IMR-90 (cell line): ENCODE data around the gene PSD2. TPM values are rescaled to one million over a fixed set of nuclear protein-coding genes. Genes with fewer than 3 reads are reported as not detected.

Source experiments
- ATAC-seq: fragments of 200-7000 bp; cut with Tn5 transposase; 2 replicates; pipeline ENCODE4 v1.9.1; 2020; ENCODE audit warnings: low read depth, mild to moderate bottlenecking, moderate library complexity
- BruUV-seq: library from RNA; stranded (reverse); fragments of 400-500 nt; replicated peaks from 2 replicates; lab custom pipeline; 2021; lab: Mats Ljungman, UMichigan
- CTCF ChIA-PET: fragments of 300-600 bp; formaldehyde crosslinking; extraction: SDS; loops from one replicate; lab custom pipeline; 2021; ENCODE audit warnings: antibody characterized with exemption; lab: Yijun Ruan, JAX
- POLR2A ChIA-PET: fragments of 300-600 bp; sonication (Branson Sonifier 250); formaldehyde crosslinking; loops from one replicate; lab custom pipeline; 2022; ENCODE audit warnings: antibody characterized with exemption; ENCODE audit not compliant: unreplicated experiment; lab: Charles Lee
- DNase-seq: peaks from one replicate; pipeline ENCODE4 v3.0.0; 2013
- H2AFZ ChIP-seq: replicated peaks from 2 replicates; pipeline ENCODE3; 2013; ENCODE audit warnings: low read length, mild to moderate bottlenecking; ENCODE audit not compliant: poor library complexity
- H2AK5ac ChIP-seq: 2 replicates; pipeline ENCODE4 v1.6.1; 2013; ENCODE audit warnings: low read depth, low read length, inconsistent platforms
- H2AK9ac ChIP-seq: replicated peaks from 2 replicates; pipeline ENCODE3; 2013; ENCODE audit warnings: mild to moderate bottlenecking, low read depth, low read length, moderate library complexity; ENCODE audit not compliant: poor library complexity
- H2BK120ac ChIP-seq: 2 replicates; pipeline ENCODE4 v1.6.1; 2013; ENCODE audit warnings: low read depth, low read length, inconsistent platforms
- H2BK15ac ChIP-seq: 3 replicates; pipeline ENCODE4 v1.6.1; 2013; ENCODE audit warnings: low read depth, low read length, inconsistent platforms
- H2BK20ac ChIP-seq: 2 replicates; pipeline ENCODE4 v1.6.1; 2013; ENCODE audit warnings: low read depth, mild to moderate bottlenecking, inconsistent platforms, low read length, moderate library complexity
- H2BK5ac ChIP-seq: 2 replicates; pipeline ENCODE4 v1.6.1; 2013; ENCODE audit warnings: mild to moderate bottlenecking, low read depth, low read length, inconsistent platforms; ENCODE audit not compliant: poor library complexity, severe bottlenecking
- H3K14ac ChIP-seq: replicated peaks from 2 replicates; pipeline ENCODE4 v1.6.1; 2013; ENCODE audit warnings: low read depth, low read length, inconsistent platforms
- H3K18ac ChIP-seq: 2 replicates; pipeline ENCODE4 v1.6.1; 2013; ENCODE audit warnings: low read depth, low read length, control low read depth
- H3K23ac ChIP-seq: 2 replicates; pipeline ENCODE4 v1.6.1; 2013; ENCODE audit warnings: low read depth, low read length, inconsistent platforms
- H3K27ac ChIP-seq: 2 replicates; pipeline ENCODE4 v1.5.1; 2013; ENCODE audit warnings: mild to moderate bottlenecking, control low read depth, low read length; ENCODE audit not compliant: insufficient read depth
- H3K27me3 ChIP-seq: 2 replicates; pipeline ENCODE4 v1.6.1; 2013; ENCODE audit warnings: low read length; ENCODE audit not compliant: control insufficient read depth, insufficient read depth
- H3K36me3 ChIP-seq: 2 replicates; pipeline ENCODE4 v1.6.1; 2013; ENCODE audit warnings: low read length, mixed read lengths; ENCODE audit not compliant: control insufficient read depth, insufficient read depth
- H3K4ac ChIP-seq: 2 replicates; pipeline ENCODE4 v1.6.1; 2013; ENCODE audit warnings: low read depth, low read length, inconsistent platforms
- H3K4me1 ChIP-seq: 2 replicates; pipeline ENCODE4 v1.6.1; 2013; ENCODE audit warnings: low read length, mixed read lengths; ENCODE audit not compliant: control insufficient read depth, insufficient read depth
- H3K4me2 ChIP-seq: 2 replicates; pipeline ENCODE4 v1.6.1; 2013; ENCODE audit warnings: low read depth, mild to moderate bottlenecking, control low read depth, low read length, moderate library complexity
- H3K4me3 ChIP-seq: 2 replicates; pipeline ENCODE4 v1.5.1; 2013; ENCODE audit warnings: low read depth, mild to moderate bottlenecking, control low read depth, low read length, moderate library complexity; ENCODE audit not compliant: insufficient read depth
- H3K56ac ChIP-seq: 2 replicates; pipeline ENCODE4 v1.6.1; 2013; ENCODE audit warnings: low read length, inconsistent platforms; ENCODE audit not compliant: insufficient read depth; ENCODE audit errors: extremely low read depth
- H3K79me1 ChIP-seq, 2 experiments: 2 replicates each; pipeline ENCODE4 v1.6.1; 2013; ENCODE audit warnings: low read length in 2 of 2, inconsistent platforms in 1 of 2, low read depth in 1 of 2
- H3K9ac ChIP-seq: 2 replicates; pipeline ENCODE4 v1.6.1; 2013; ENCODE audit warnings: low read depth, low read length, control low read depth
- H3K9me1 ChIP-seq: 2 replicates; pipeline ENCODE4 v1.6.1; 2013; ENCODE audit warnings: low read length, inconsistent platforms; ENCODE audit not compliant: insufficient read depth
- H3K9me3 ChIP-seq: 2 replicates; pipeline ENCODE4 v1.6.1; 2013; ENCODE audit warnings: low read length; ENCODE audit not compliant: control insufficient read depth, insufficient read depth
- H4K20me1 ChIP-seq: 2 replicates; pipeline ENCODE4 v1.6.1; 2013; ENCODE audit warnings: low read length, inconsistent platforms; ENCODE audit not compliant: insufficient read depth
- H4K5ac ChIP-seq: 2 replicates; pipeline ENCODE4 v1.6.1; 2013; ENCODE audit warnings: mild to moderate bottlenecking, low read depth, low read length, control low read depth
- H4K8ac ChIP-seq, 2 experiments: 2 replicates each; pipeline ENCODE4 v1.6.1; 2013; ENCODE audit warnings: low read depth in 2 of 2, low read length in 2 of 2, control low read depth in 1 of 2, inconsistent platforms in 1 of 2
- H4K91ac ChIP-seq: 2 replicates; pipeline ENCODE4 v1.6.1; 2013; ENCODE audit warnings: low read depth, low read length, inconsistent platforms; ENCODE audit not compliant: insufficient read depth
- BHLHE40 ChIP-seq: fragments of 150-350 bp; IDR thresholded peaks from 2 replicates; pipeline ENCODE4 v1.6.1; 2016; ENCODE audit warnings: mild to moderate bottlenecking, low read depth, low read length
- CEBPB ChIP-seq: IDR thresholded peaks from 2 replicates; pipeline ENCODE4 v1.6.1; 2012; ENCODE audit warnings: low read depth, low read length, improper control_type of control experiment
- CHD1 ChIP-seq: IDR thresholded peaks from 2 replicates; pipeline ENCODE4 v1.6.1; 2012; ENCODE audit warnings: low read depth, low read length, improper control_type of control experiment
- CTCF ChIP-seq: conservative IDR thresholded peaks from 2 replicates; pipeline ENCODE4 v1.5.1; 2012; ENCODE audit warnings: mild to moderate bottlenecking, low read depth, low read length, improper control_type of control experiment
- ELK1 ChIP-seq: fragments of 150-350 bp; IDR thresholded peaks from 2 replicates; pipeline ENCODE4 v1.6.1; 2016; ENCODE audit warnings: low read depth, mild to moderate bottlenecking, low read length, moderate library complexity, borderline replicate concordance
- MAFK ChIP-seq: IDR thresholded peaks from 2 replicates; pipeline ENCODE4 v1.6.1; 2012; ENCODE audit warnings: low read depth, low read length, improper control_type of control experiment
- NFE2L2 ChIP-seq: fragments of 150-350 bp; IDR thresholded peaks from 2 replicates; pipeline ENCODE4 v1.6.1; 2016; ENCODE audit warnings: low read depth, mild to moderate bottlenecking, low read length
- POLR2A ChIP-seq: IDR thresholded peaks from 2 replicates; pipeline ENCODE4 v1.6.1; 2012; ENCODE audit warnings: mild to moderate bottlenecking, low read depth, low read length
- RAD21 ChIP-seq: IDR thresholded peaks from 2 replicates; pipeline ENCODE4 v1.6.1; 2012; ENCODE audit warnings: low read length, improper control_type of control experiment
- RCOR1 ChIP-seq: IDR thresholded peaks from 2 replicates; pipeline ENCODE4 v1.6.1; 2012; ENCODE audit warnings: mild to moderate bottlenecking, low read length, improper control_type of control experiment; ENCODE audit not compliant: insufficient replicate concordance
- WGBS, 2 experiments: methylation state at CpG; one replicate each; pipeline versions ENCODE4 v1.1.5 to v1.1.7; 2013; ENCODE audit warnings: missing lambda C conversion rate in 2 of 2; ENCODE audit not compliant: insufficient read length in 1 of 2; ENCODE audit errors: extremely low coverage in 2 of 2; 5-methylcytosine and 5-hydroxymethylcytosine counted together
- dilution Hi-C: fragments of 300-500 bp; cut with HindIII; formaldehyde crosslinking; loops from one replicate; pipeline ENCODE4 v1.14.3; 2018; ENCODE audit warnings: low sequenced_read_pairs; ENCODE audit not compliant: unreplicated experiment
- in situ Hi-C: fragments of 300-500 bp; cut with MboI; formaldehyde crosslinking; loops from 3 replicates; pipeline ENCODE4 v1.14.3; 2019; ENCODE audit warnings: low sequenced_read_pairs, inconsistent platforms, mixed read lengths
- intact Hi-C: fragments of 100-400 bp; cut with micrococcal nuclease; formaldehyde crosslinking; loops from 2 replicates; pipeline ENCODE4 v1.10.0; 2022
- polyA plus RNA-seq, 3 experiments: library from polyadenylated mRNA; depleted of rRNA; stranded (reverse); fragments of >200 nt; gene quantifications; 2 replicates each; pipeline ENCODE4 v1.2.3, GENCODE V29; 2012; ENCODE audit warnings: low replicate concordance in 1 of 3
- total RNA-seq: library from RNA; depleted of rRNA; stranded (reverse); fragments of >200 nt; gene quantifications from 2 replicates; pipeline ENCODE4 v1.2.3, GENCODE V29; 2012

PSD2 gene
- total and polyA plus RNA-seq, 2 of the 4 experiments (the other 2 are of a cell fraction) = 0.05 TPM; not detected in 1

GRCh38 chr5:139765409-139766217 is 30.0 kb upstream of the PSD2 start (continued):
- TF ChIP-seq CTCF (peak; percentile 61), BHLHE40 (no peak), POLR2A (no peak)

GRCh38 chr5:139767960-139768359 is 27.6 kb upstream of the PSD2 start:
- Histone ChIP-seq H2AFZ (no peak overlapping the region), H3K18ac (no peak overlapping the region), H2BK5ac (no peak overlapping the region), H4K5ac (no peak overlapping the region), H2BK20ac (no peak overlapping the region), H4K91ac (no peak overlapping the region), H2BK120ac (no peak overlapping the region), H2AK5ac (no peak overlapping the region), H3K9me1 (no peaks in the 10 kb centered on the region; the same call in 1 of the 2 replicates), H3K79me1 (no peaks in the 10 kb centered on the region), H2AK9ac (no peak overlapping the region), H3K9me3 (no peaks in the 10 kb centered on the region), H3K4ac (no peak overlapping the region), H3K4me2 (no peak overlapping the region), H3K27me3 (peaks cover 28% of the 10 kb centered on the region), H3K9ac (no peak overlapping the region), H3K23ac (no peak overlapping the region), H3K14ac (no peak overlapping the region), H3K4me1 (no peaks in the 10 kb centered on the region), H3K4me3 (no peak overlapping the region), H3K36me3 (no peaks in the 10 kb centered on the region), H4K20me1 (no peaks in the 10 kb centered on the region), H3K56ac (no peak overlapping the region), H3K27ac (no peak overlapping the region), H2BK15ac (no peak overlapping the region), H4K8ac (no peak overlapping the region)
- no peak for DNase-seq
- no CpG with 5 or more reads among the region's 4 CpGs for WGBS, 2 experiments
- no peak for TF ChIP-seq RAD21
- no peak for TF ChIP-seq RCOR1
- no peak for TF ChIP-seq MAFK
- TF ChIP-seq ELK1 = no peak
- no peak for TF ChIP-seq NFE2L2
- no peak for TF ChIP-seq BHLHE40
- no peak for TF ChIP-seq CEBPB
- TF ChIP-seq CHD1 = no peak
- dilution Hi-C loops (loop anchor here (25.0 kb wide), 1 partner anchor 131 kb away; the partner anchor contains the start of gene CXXC5), intact Hi-C loops (loop anchor here (5.0 kb wide), 2 partner anchors 76 to 346 kb away; no protein-coding TSS in a partner anchor), in situ Hi-C loops (loop anchor here (10.0 kb wide), 1 partner anchor 343 kb away; no protein-coding TSS in a partner anchor)
- ChIA-PET POLR2A (no interaction called here), CTCF (interaction anchor here (0.6 to 4.4 kb wide), 2 partner anchors 94 to 135 kb away, joined by 3 to 59 read pairs; no protein-coding TSS in a partner anchor)
- ATAC-seq = no peak
- no TSS peak for BruUV-seq
